HepG2 (cell line): Measurements from ENCODE around the gene ALX3. TPM values are rescaled to one million over a fixed set of nuclear protein-coding genes. Genes with fewer than 3 reads are reported as not detected.

Experiments used
- ARID2 ChIP-seq: sonication (generic); formaldehyde crosslinking; IDR thresholded peaks from 2 replicates; pipeline ENCODE4 v1.8.1; 2022; ENCODE audit warnings: mild to moderate bottlenecking, missing genetic modification reagents, borderline replicate concordance
- ATF7-NPFF ChIP-seq: sonication (generic); formaldehyde crosslinking; IDR thresholded peaks from 2 replicates; pipeline ENCODE4 v1.8.1; 2023; ENCODE audit warnings: mild to moderate bottlenecking, low read depth, missing genetic modification reagents, moderate library complexity
- CENPX ChIP-seq: sonication (generic); formaldehyde crosslinking; IDR thresholded peaks from 2 replicates; pipeline ENCODE4 v1.9.0; 2021; ENCODE audit warnings: mild to moderate bottlenecking, missing genetic modification reagents, moderate library complexity
- GMEB1 ChIP-seq: sonication (generic); formaldehyde crosslinking; IDR thresholded peaks from 2 replicates; pipeline ENCODE4 v1.5.1; 2020; ENCODE audit warnings: missing genetic modification reagents, mild to moderate bottlenecking, borderline replicate concordance
- HMG20B ChIP-seq: conservative IDR thresholded peaks from 2 replicates; pipeline ENCODE4 v1.6.1; 2016; ENCODE audit warnings: missing genetic modification reagents, missing compliant biosample characterization
- NFAT5 ChIP-seq: sonication (generic); formaldehyde crosslinking; IDR thresholded peaks from 2 replicates; pipeline ENCODE4 v1.4.0; 2020; ENCODE audit warnings: missing genetic modification reagents
- RBAK ChIP-seq: sonication (generic); formaldehyde crosslinking; IDR thresholded peaks from 2 replicates; pipeline ENCODE4 v1.5.1; 2020; ENCODE audit warnings: mild to moderate bottlenecking, missing genetic modification reagents
- SKIL ChIP-seq: sonication (generic); formaldehyde crosslinking; IDR thresholded peaks from 2 replicates; pipeline ENCODE4 v1.8.0; 2022; ENCODE audit warnings: missing genetic modification reagents, mild to moderate bottlenecking, moderate library complexity, borderline replicate concordance
- SMARCE1 ChIP-seq: fragments of 450-650 bp; IDR thresholded peaks from 2 replicates; pipeline ENCODE4 v1.6.1; 2017; ENCODE audit warnings: borderline replicate concordance
- SMC3 ChIP-seq: IDR thresholded peaks from 2 replicates; pipeline ENCODE4 v1.6.1; 2011; ENCODE audit warnings: low read length, improper control_type of control experiment
- SMYD3 ChIP-seq: sonication (generic); formaldehyde crosslinking; IDR thresholded peaks from 2 replicates; pipeline ENCODE4 v1.8.1; 2023; ENCODE audit warnings: mild to moderate bottlenecking, missing genetic modification reagents
- SP2 ChIP-seq: sonication (generic); formaldehyde crosslinking; IDR thresholded peaks from 2 replicates; pipeline ENCODE4 v1.5.1; 2020; ENCODE audit warnings: mild to moderate bottlenecking, missing genetic modification reagents
- SPEN ChIP-seq: sonication (generic); formaldehyde crosslinking; IDR thresholded peaks from 2 replicates; pipeline ENCODE4 v1.5.1; 2020; ENCODE audit warnings: low read depth, mild to moderate bottlenecking, missing genetic modification reagents
- SYNCRIP ChIP-seq: fragments of 200-400 bp; formaldehyde crosslinking; IDR thresholded peaks from 2 replicates; pipeline ENCODE4 v1.6.1; 2018; ENCODE audit warnings: mild to moderate bottlenecking, low read depth, low read length; ENCODE audit not compliant: insufficient read depth
- TFDP1 ChIP-seq: IDR thresholded peaks from 2 replicates; pipeline ENCODE4 v1.6.1; 2016; ENCODE audit warnings: missing compliant biosample characterization, missing genetic modification reagents, borderline replicate concordance
- ZBTB8A ChIP-seq: sonication (generic); formaldehyde crosslinking; IDR thresholded peaks from 2 replicates; pipeline ENCODE4 v1.4.0; 2020; ENCODE audit warnings: mild to moderate bottlenecking, low read depth, missing genetic modification reagents, borderline replicate concordance
- ZNF460 ChIP-seq: sonication (generic); formaldehyde crosslinking; IDR thresholded peaks from 2 replicates; pipeline ENCODE4 v1.5.1; 2020; ENCODE audit warnings: missing genetic modification reagents, mild to moderate bottlenecking, borderline replicate concordance
- ZNF530 ChIP-seq: sonication (generic); formaldehyde crosslinking; IDR thresholded peaks from 2 replicates; pipeline ENCODE4 v1.5.0; 2020; ENCODE audit warnings: low read depth, mild to moderate bottlenecking, missing genetic modification reagents
- ZNF567 ChIP-seq: sonication (generic); formaldehyde crosslinking; IDR thresholded peaks from 2 replicates; pipeline ENCODE4 v1.8.1; 2023; ENCODE audit warnings: mild to moderate bottlenecking, missing genetic modification reagents, borderline replicate concordance
- polyA plus RNA-seq, 8 experiments: library from polyadenylated mRNA; depleted of rRNA in 3 of 8; stranded (reverse) in 7 of 8; unstranded in 1 of 8; fragments of >200 nt; fragmentation: Illumina TruSeq in 4 of 8; extraction: Trizol in 4 of 8; gene quantifications; 2 replicates each; pipeline versions ENCODE4 v1.2.1 to v1.2.3, GENCODE V29; 2011 to 2016; ENCODE audit warnings: low read depth in 4 of 8, missing spikeins in 1 of 8, mixed read lengths in 1 of 8; ENCODE audit not compliant: insufficient read depth in 1 of 8
- total RNA-seq, 5 experiments: library from RNA; depleted of rRNA; stranded (reverse); fragments of >200 nt; fragmentation: Illumina TruSeq; extraction: Trizol; gene quantifications; 2 replicates each; pipeline ENCODE4 v1.2.3, GENCODE V29; 2016; ENCODE audit warnings: low read depth in 1 of 5

The ALX3 gene
- total and polyA plus RNA-seq, 2 of the 13 experiments (the other 11 are each of a cell fraction or from before 2014, with no cell fraction given): not detected

- TF ChIP-seq SKIL (CRISPR knock-in tag): no peak
- no peak for TF ChIP-seq HMG20B
- TF ChIP-seq ARID2 (CRISPR knock-in tag): no peak
- TF ChIP-seq SMARCE1: no peak
- TF ChIP-seq TFDP1: no peak; the same call in 1 of the 2 replicates
- no peak for TF ChIP-seq ZBTB8A (CRISPR knock-in tag)
- TF ChIP-seq ZNF460: no peak
- peak; percentile 38; the same call in 1 of the 2 replicates for TF ChIP-seq NFAT5 (CRISPR knock-in tag)
- no peak for TF ChIP-seq SYNCRIP
- no peak for TF ChIP-seq ZNF530 (CRISPR knock-in tag)
- TF ChIP-seq SPEN: peak; percentile 69
- no peak for TF ChIP-seq SMYD3
- TF ChIP-seq SP2: peak; percentile 42; the same call in 1 of the 2 replicates
- TF ChIP-seq GMEB1 (CRISPR knock-in tag): peak; percentile 80
- no peak for TF ChIP-seq RBAK
- TF ChIP-seq ATF7-NPFF: no peak; the same call in 1 of the 2 replicates
- TF ChIP-seq SMC3: no peak
- no peak for TF ChIP-seq ZNF567 (CRISPR knock-in tag)
- TF ChIP-seq CENPX (CRISPR knock-in tag): no peak
Observed at GRCh38 chr1:110034451-110035235, 35.8 kb downstream of the ALX3 start, which contains the start of gene STRIP1 (continued).
